ENCODE data around the gene MT2A.

GRCh38 chr16:56625140-56625942 lies 17.0 kb downstream of the MT2A start, which contains the start of gene MT1E:
- TF ChIP-seq, protein P1, sequence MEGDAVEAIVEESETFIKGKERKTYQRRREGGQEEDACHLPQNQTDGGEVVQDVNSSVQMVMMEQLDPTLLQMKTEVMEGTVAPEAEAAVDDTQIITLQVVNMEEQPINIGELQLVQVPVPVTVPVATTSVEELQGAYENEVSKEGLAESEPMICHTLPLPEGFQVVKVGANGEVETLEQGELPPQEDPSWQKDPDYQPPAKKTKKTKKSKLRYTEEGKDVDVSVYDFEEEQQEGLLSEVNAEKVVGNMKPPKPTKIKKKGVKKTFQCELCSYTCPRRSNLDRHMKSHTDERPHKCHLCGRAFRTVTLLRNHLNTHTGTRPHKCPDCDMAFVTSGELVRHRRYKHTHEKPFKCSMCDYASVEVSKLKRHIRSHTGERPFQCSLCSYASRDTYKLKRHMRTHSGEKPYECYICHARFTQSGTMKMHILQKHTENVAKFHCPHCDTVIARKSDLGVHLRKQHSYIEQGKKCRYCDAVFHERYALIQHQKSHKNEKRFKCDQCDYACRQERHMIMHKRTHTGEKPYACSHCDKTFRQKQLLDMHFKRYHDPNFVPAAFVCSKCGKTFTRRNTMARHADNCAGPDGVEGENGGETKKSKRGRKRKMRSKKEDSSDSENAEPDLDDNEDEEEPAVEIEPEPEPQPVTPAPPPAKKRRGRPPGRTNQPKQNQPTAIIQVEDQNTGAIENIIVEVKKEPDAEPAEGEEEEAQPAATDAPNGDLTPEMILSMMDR (IDR thresholded peaks at IDR 0.05), result peak in 2 of 6 experiments; percentile 1 to 16
- peak; percentile 93 to 98 for TF ChIP-seq POLR2A (IDR thresholded peaks at IDR 0.05)
